Measurements from ENCODE around the gene TPST2.
A peak's percentile ranks its signal among the peaks of the same experiment; 100 is the strongest.

Gene TPST2

DNA sequence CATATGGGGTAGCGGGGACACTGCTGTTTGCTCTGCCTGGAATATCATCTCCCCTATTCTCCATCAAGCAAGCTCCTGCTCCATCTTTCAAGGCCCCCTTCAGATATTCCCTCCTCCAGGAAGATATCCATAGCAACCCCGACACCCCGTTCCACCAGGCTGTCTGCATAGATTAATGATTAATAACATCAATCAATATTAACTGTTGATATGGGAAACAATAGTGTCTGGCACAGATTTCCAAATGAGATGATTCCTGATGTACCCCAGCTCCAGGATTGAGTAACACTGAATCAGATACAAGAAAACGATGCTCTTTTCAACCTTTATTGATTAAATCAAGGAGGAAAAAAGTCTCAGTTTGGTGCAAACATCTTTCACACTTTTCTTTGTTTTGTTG is 7.5 kb upstream of the TPST2 start:
- no peaks in the 10 kb centered on the region for H3K27me3 ChIP-seq (ENCODE audit: insufficient read depth, low read depth)
- H3K4me1 ChIP-seq (ENCODE audit: low read depth, poor library complexity, severe bottlenecking): peaks cover 47% of the 10 kb centered on the region
- H2AFZ ChIP-seq (ENCODE audit: low read depth): no peak overlapping the region
- no peaks in the 10 kb centered on the region for H3K36me3 ChIP-seq (ENCODE audit: insufficient read depth)
- H3K9ac ChIP-seq: no peak overlapping the region
- H4K20me1 ChIP-seq (ENCODE audit: insufficient read depth): no peaks in the 10 kb centered on the region
- no peaks in the 10 kb centered on the region for H3K79me2 ChIP-seq (ENCODE audit: insufficient read depth, low read depth)
- H3K4me2 ChIP-seq: no peak overlapping the region
- TF ChIP-seq CTCF (conservative IDR thresholded peaks at IDR 0.05; ENCODE audit: low read depth, low read length): no peak
- no peak overlapping the region for H3K27ac ChIP-seq
- no peak overlapping the region for H3K4me3 ChIP-seq (IDR thresholded peaks at IDR 0.05; ENCODE audit: insufficient read depth, low read depth, low read length)

GRCh38 chr22:26597026-26597425 is 7.1 kb upstream of the TPST2 start:
- Histone ChIP-seq H3K27me3 (ENCODE audit: insufficient read depth, low read depth) (no peaks in the 10 kb centered on the region), H3K4me2 (no peak overlapping the region; the same call in 1 of the 2 replicates), H4K20me1 (ENCODE audit: insufficient read depth) (no peaks in the 10 kb centered on the region), H3K36me3 (ENCODE audit: insufficient read depth) (no peaks in the 10 kb centered on the region), H3K4me1 (ENCODE audit: low read depth, poor library complexity, severe bottlenecking) (peaks cover 52% of the 10 kb centered on the region), H3K9ac (no peak overlapping the region), H3K4me3 (IDR thresholded peaks at IDR 0.05; ENCODE audit: insufficient read depth, low read depth, low read length) (no peak overlapping the region), H3K79me2 (ENCODE audit: insufficient read depth, low read depth) (no peaks in the 10 kb centered on the region), H2AFZ (ENCODE audit: low read depth) (no peak overlapping the region), H3K27ac (no peak overlapping the region)
- TF ChIP-seq CTCF (conservative IDR thresholded peaks at IDR 0.05; ENCODE audit: low read depth, low read length): no peak

DNA sequence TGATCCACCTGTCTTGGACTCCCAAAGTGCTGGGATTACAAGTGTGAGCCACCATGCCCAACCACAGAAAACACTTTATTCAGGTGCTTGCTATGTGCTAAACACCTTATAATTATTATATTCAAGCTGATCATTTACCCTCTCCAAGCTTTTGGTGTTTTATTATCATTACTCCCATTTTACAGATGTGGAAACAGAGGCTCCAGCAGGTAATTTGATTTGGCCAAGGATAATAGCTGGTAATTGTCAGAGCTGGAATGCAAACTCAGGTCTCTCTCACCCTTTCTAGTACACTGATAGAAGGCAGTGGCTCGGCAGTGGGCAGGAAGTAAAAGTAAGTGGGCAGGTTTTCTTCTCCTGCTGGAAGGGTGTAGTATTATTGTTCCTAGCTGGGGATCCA is 3.8 kb upstream of the TPST2 start:
- no peak overlapping the region; the same call in 1 of the 2 replicates for H2AFZ ChIP-seq (ENCODE audit: low read depth)
- no peak overlapping the region for H3K9ac ChIP-seq
- peak overlapping the region; percentile 63 for H3K27ac ChIP-seq
- no peaks in the 10 kb centered on the region for H3K36me3 ChIP-seq (ENCODE audit: insufficient read depth)
- TF ChIP-seq CTCF (conservative IDR thresholded peaks at IDR 0.05; ENCODE audit: low read depth, low read length): no peak
- no peak overlapping the region for H3K4me3 ChIP-seq (IDR thresholded peaks at IDR 0.05; ENCODE audit: insufficient read depth, low read depth, low read length)
- H4K20me1 ChIP-seq (ENCODE audit: insufficient read depth): no peaks in the 10 kb centered on the region
- peaks cover 13% of the 10 kb centered on the region for H3K79me2 ChIP-seq (ENCODE audit: insufficient read depth, low read depth)
- H3K27me3 ChIP-seq (ENCODE audit: insufficient read depth, low read depth): no peaks in the 10 kb centered on the region
- H3K4me1 ChIP-seq (ENCODE audit: low read depth, poor library complexity, severe bottlenecking): peaks cover 69% of the 10 kb centered on the region
- H3K4me2 ChIP-seq: peak overlapping the region; percentile 39; the same call in 1 of the 2 replicates

DNA sequence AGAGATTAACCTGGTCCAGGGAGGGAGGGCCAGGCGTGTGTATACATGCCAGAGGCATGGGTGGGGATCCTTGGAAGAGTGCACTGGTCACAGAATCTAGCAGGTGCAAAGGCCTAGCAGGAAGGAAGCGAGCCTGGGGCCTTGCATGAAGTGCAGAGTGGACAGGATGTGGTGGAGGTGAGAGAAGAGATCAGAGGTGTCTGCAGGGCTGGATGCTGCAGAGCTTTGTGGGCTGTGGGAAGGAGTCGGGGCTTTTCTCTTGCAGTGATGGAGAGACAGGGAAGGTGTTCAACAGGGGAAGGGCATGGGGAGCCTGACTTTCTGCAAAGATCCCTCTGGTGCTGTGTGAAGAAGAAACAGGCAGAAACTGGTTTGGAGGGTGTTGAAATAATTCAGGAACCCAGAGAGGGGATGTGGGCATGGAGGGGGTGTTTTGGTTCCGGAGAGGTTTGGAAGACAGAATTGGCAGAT is 2.5 kb upstream of the TPST2 start:
- no peaks in the 10 kb centered on the region for H3K27me3 ChIP-seq (ENCODE audit: insufficient read depth, low read depth)
- H3K79me2 ChIP-seq (ENCODE audit: insufficient read depth, low read depth): peaks cover 26% of the 10 kb centered on the region
- H3K4me3 ChIP-seq (IDR thresholded peaks at IDR 0.05; ENCODE audit: insufficient read depth, low read depth, low read length): no peak overlapping the region
- no peaks in the 10 kb centered on the region for H4K20me1 ChIP-seq (ENCODE audit: insufficient read depth)
- no peak for TF ChIP-seq CTCF (conservative IDR thresholded peaks at IDR 0.05; ENCODE audit: low read depth, low read length)
- peaks cover 71% of the 10 kb centered on the region for H3K4me1 ChIP-seq (ENCODE audit: low read depth, poor library complexity, severe bottlenecking)
- H2AFZ ChIP-seq (ENCODE audit: low read depth): peak overlapping the region; percentile 5; the same call in 1 of the 2 replicates
- no peaks in the 10 kb centered on the region for H3K36me3 ChIP-seq (ENCODE audit: insufficient read depth)
- H3K27ac ChIP-seq: peak overlapping the region; percentile 60
- H3K9ac ChIP-seq: no peak overlapping the region; the same call in 1 of the 2 replicates
- peak overlapping the region; percentile 72 for H3K4me2 ChIP-seq
